SK-N-SH (cell line): ENCODE measurements around the gene MAN1B1.

Experiments
- CHD2 ChIP-seq: fragments of 150-350 bp; IDR thresholded peaks from 2 replicates; pipeline ENCODE4 v1.6.1; 2018; ENCODE audit warnings: low read length; ENCODE audit not compliant: partially characterized antibody
- EP300 ChIP-seq, 2 experiments: IDR thresholded peaks; 2 replicates each; pipeline versions ENCODE4 v1.4.0 to v1.6.1; 2012; ENCODE audit warnings: borderline replicate concordance in 1 of 2, low read depth in 1 of 2, low read length in 1 of 2
- EZH2phosphoT487 ChIP-seq: fragments of 200-600 bp; sonication (generic); IDR thresholded peaks from 2 replicates; pipeline ENCODE4 v1.6.1; 2017; ENCODE audit warnings: low read depth, mixed run types, mild to moderate bottlenecking, antibody characterized with exemption, moderate library complexity, borderline replicate concordance
- FOXM1 ChIP-seq: IDR thresholded peaks from 2 replicates; pipeline ENCODE4 v1.4.0; 2012; ENCODE audit warnings: low read depth, mild to moderate bottlenecking
- GABPA ChIP-seq: IDR thresholded peaks from 2 replicates; pipeline ENCODE4 v1.4.0; 2012; ENCODE audit warnings: low read depth, mild to moderate bottlenecking
- MXI1 ChIP-seq: IDR thresholded peaks from 2 replicates; pipeline ENCODE4 v1.6.1; 2012; ENCODE audit warnings: mild to moderate bottlenecking, low read depth, low read length, improper control_type of control experiment
- POLR2AphosphoS5 ChIP-seq: IDR thresholded peaks from 2 replicates; pipeline ENCODE4 v1.6.1; 2012; ENCODE audit warnings: low read depth, low read length
- RFX5 ChIP-seq: IDR thresholded peaks from 2 replicates; pipeline ENCODE4 v1.6.1; 2012; ENCODE audit warnings: mild to moderate bottlenecking, improper control_type of control experiment, low read length
- SIN3A ChIP-seq: IDR thresholded peaks from 2 replicates; pipeline ENCODE4 v1.6.1; 2012; ENCODE audit warnings: low read depth, mild to moderate bottlenecking, low read length, moderate library complexity, borderline replicate concordance
- TAF1 ChIP-seq: IDR thresholded peaks from 2 replicates; pipeline ENCODE4 v1.6.1; 2012; ENCODE audit warnings: low read depth, mild to moderate bottlenecking, low read length, moderate library complexity, borderline replicate concordance
- TCF12 ChIP-seq: IDR thresholded peaks from 2 replicates; pipeline ENCODE4 v1.4.0; 2012
- YY1 ChIP-seq: IDR thresholded peaks from 2 replicates; pipeline ENCODE4 v1.4.0; 2012; ENCODE audit warnings: low read depth, mild to moderate bottlenecking
- TF ChIP-seq, protein P1 (sequence below): fragments of 200-600 bp; sonication (generic); IDR thresholded peaks from 2 replicates; pipeline ENCODE4 v1.6.1; 2017; ENCODE audit warnings: antibody characterized with exemption, mild to moderate bottlenecking, moderate library complexity
- TF ChIP-seq, protein P2 (sequence below): IDR thresholded peaks from 2 replicates; pipeline ENCODE4 v1.4.0; 2012; ENCODE audit warnings: low read depth

DNA sequence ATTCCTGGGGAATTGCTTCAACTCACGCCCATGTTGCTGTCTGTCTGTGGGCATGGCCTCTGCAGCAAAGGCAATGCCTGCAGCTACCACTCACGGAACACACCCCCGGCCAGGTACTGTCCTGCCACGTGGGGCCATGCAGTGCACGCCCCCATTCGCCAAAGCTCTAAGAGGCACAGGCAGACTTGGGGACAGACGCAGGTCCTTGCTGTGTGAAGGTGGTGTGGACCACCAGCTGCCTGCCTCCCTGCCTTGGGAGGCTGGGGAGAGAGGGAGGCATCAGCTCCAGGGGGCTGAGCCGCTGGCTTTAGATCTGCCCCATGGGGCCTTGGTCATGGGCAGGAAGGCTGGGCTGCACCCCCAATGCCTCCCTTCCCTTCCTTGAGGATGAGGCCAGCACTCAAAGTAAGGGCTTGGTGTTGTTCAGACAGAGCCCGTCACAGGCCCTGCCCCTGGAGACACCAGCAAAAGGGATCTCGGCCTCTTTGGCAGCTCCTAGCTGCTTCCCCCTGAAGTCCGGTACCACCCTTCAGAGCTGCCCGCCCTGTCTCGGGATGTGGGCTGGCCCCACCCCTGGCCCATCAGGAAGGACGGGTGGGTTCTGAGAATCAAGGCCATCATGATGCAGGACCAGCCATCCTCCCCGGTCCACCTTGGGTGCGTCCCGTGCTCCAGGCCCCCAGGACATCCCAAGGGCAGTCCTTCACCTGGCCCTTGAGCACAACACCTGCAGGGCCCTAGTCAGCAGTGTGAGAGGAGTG, 54.4 kb downstream of the MAN1B1 start:
- TF ChIP-seq EP300 (IDR thresholded peaks at IDR 0.05; ENCODE audit: borderline replicate concordance in 1 of 2, low read depth in 1 of 2, low read length in 1 of 2) = no peak
- TF ChIP-seq, protein P1, sequence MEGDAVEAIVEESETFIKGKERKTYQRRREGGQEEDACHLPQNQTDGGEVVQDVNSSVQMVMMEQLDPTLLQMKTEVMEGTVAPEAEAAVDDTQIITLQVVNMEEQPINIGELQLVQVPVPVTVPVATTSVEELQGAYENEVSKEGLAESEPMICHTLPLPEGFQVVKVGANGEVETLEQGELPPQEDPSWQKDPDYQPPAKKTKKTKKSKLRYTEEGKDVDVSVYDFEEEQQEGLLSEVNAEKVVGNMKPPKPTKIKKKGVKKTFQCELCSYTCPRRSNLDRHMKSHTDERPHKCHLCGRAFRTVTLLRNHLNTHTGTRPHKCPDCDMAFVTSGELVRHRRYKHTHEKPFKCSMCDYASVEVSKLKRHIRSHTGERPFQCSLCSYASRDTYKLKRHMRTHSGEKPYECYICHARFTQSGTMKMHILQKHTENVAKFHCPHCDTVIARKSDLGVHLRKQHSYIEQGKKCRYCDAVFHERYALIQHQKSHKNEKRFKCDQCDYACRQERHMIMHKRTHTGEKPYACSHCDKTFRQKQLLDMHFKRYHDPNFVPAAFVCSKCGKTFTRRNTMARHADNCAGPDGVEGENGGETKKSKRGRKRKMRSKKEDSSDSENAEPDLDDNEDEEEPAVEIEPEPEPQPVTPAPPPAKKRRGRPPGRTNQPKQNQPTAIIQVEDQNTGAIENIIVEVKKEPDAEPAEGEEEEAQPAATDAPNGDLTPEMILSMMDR = no peak
- no peak for TF ChIP-seq GABPA
- no peak for TF ChIP-seq EZH2phosphoT487
- TF ChIP-seq, protein P2, sequence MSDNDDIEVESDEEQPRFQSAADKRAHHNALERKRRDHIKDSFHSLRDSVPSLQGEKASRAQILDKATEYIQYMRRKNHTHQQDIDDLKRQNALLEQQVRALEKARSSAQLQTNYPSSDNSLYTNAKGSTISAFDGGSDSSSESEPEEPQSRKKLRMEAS = no peak
- TF ChIP-seq RFX5 = no peak
- no peak for TF ChIP-seq SIN3A
- no peak for TF ChIP-seq TAF1
- no peak for TF ChIP-seq CHD2
- TF ChIP-seq MXI1 = no peak
- TF ChIP-seq TCF12 = no peak
- no peak for TF ChIP-seq POLR2AphosphoS5
- no peak for TF ChIP-seq FOXM1
- no peak for TF ChIP-seq YY1
